ENCODE data around the gene LCP1.

The LCP1 gene

DNA sequence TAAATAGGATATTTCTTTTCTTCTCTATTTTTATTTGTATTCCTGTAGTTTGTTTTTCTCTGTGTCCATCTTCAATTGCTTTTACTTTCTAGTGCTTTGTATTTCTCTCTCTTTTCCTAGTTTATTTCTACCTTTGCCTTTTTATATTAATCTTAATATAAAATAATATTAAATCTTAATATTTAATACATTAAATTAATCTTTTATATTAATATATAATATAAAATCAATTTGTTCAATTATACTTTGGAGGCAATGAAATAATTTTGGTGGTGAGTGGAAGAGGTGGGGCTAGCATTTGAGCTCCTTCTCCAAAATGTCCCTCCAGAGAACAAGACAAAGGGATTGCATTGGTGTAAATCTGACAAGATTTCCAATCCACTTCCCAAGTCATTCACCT, 70.8 kb downstream of the LCP1 start:
- Histone ChIP-seq H3K9me3 (ENCODE audit: insufficient read depth, low read length) (no peaks in the 10 kb centered on the region), H3K9ac (ENCODE audit: insufficient read length, low read depth) (no peak overlapping the region), H3K4me1 (ENCODE audit: insufficient read depth, insufficient read length) (no peaks in the 10 kb centered on the region), H3K4me3 (ENCODE audit: insufficient read length, low read depth) (no peak overlapping the region), H3K36me3 (ENCODE audit: insufficient read depth, insufficient read length, low read length) (no peaks in the 10 kb centered on the region), H3K27me3 (ENCODE audit: insufficient read depth, insufficient read length) (no peaks in the 10 kb centered on the region)
- DNase-seq (ENCODE audit: low read depth, low spot score): no peak
- TF ChIP-seq ZNF274 (IDR thresholded peaks at IDR 0.05; ENCODE audit: low read depth, low read length): no peak
- TF ChIP-seq YY1 (IDR thresholded peaks at IDR 0.05; ENCODE audit: insufficient read depth, insufficient read length): no peak
- no peak for TF ChIP-seq SUZ12 (IDR thresholded peaks at IDR 0.05; ENCODE audit: extremely low read depth, insufficient read depth, insufficient read length)

DNA sequence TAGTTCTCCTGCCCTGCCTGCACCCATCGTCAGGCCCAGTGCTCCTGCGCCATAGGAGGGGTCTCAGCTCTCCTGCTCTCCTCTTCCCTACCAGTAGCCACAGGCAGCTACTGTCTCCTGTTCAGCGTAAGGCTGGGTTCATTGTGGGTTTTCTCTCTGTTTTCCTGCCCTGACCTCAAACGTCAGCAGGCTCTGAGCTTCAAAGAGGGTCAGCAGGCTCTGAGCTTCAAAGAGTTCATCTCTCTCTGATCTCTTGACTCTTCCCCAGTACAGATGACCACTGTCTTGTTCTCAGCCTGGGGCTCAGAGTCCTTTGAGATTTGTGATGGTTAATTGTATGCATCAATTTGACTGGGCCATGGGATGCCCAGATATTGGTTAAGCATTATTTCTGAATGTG, 72.5 kb downstream of the LCP1 start:
- no peaks in the 10 kb centered on the region for H3K9me3 ChIP-seq (ENCODE audit: insufficient read depth, low read length)
- H3K9ac ChIP-seq (ENCODE audit: insufficient read length, low read depth): no peak overlapping the region
- no peak overlapping the region for H3K4me3 ChIP-seq (ENCODE audit: insufficient read length, low read depth)
- H3K36me3 ChIP-seq (ENCODE audit: insufficient read depth, insufficient read length, low read length): no peaks in the 10 kb centered on the region
- H3K4me1 ChIP-seq (ENCODE audit: insufficient read depth, insufficient read length): no peaks in the 10 kb centered on the region
- H3K27me3 ChIP-seq (ENCODE audit: insufficient read depth, insufficient read length): no peaks in the 10 kb centered on the region
- DNase-seq (ENCODE audit: low read depth, low spot score): no peak
- TF ChIP-seq ZNF274 (IDR thresholded peaks at IDR 0.05; ENCODE audit: low read depth, low read length): no peak
- TF ChIP-seq YY1 (IDR thresholded peaks at IDR 0.05; ENCODE audit: insufficient read depth, insufficient read length): no peak
- TF ChIP-seq SUZ12 (IDR thresholded peaks at IDR 0.05; ENCODE audit: extremely low read depth, insufficient read depth, insufficient read length): no peak

DNA sequence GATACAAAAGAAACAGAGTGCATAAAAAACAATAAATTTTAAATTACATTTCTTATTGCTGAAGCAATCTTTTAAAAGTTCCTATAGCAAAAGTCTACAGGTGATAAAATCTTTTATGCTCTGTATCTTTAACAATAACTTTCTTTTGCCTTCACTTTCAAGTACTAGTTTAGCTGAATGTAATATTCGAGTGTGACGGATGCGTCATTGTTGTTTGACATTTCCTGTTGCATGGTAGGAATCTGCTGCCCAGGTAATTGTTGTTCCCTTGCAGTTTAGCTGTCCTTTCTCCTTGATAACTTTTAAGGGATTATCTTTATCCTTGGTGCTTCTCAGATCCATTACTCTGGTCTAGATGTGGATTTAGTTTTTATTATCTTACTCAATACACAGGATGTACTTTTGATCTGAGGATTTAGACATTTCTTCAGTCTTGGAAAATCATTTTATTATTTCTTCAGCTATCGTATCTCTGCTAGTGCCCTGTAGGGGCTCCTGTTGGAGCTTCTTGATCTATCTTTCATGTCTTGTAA, 75.1 kb downstream of the LCP1 start:
- TF ChIP-seq SUZ12 (IDR thresholded peaks at IDR 0.05; ENCODE audit: extremely low read depth, insufficient read depth, insufficient read length): no peak
- TF ChIP-seq ZNF274 (IDR thresholded peaks at IDR 0.05; ENCODE audit: low read depth, low read length): no peak
- no peak for TF ChIP-seq YY1 (IDR thresholded peaks at IDR 0.05; ENCODE audit: insufficient read depth, insufficient read length)

DNA sequence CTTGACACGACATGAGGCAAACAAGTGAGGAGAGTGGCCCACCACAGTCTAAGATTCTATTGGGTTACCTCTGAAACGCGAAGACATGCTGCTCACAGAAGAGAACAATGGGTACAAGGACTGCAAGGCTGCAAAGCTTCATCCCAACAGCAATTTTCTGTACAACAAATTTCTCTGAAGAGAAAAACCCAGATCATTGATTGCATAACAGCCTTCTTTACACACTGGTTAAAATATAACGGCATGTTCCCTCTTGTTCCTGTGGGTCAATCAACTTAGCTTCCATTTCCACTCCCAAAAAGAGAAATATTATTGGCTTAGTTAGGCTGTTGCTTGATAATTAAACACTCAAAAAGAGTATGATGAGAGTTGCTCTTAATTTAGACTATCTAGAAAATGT, 77.1 kb downstream of the LCP1 start, which contains the start of gene CPB2:
TSS of gene CPB2 (minus strand) at position 166 of the 400 bp plus-strand sequence. CDS start at position 142, 24 bp downstream.
- Histone ChIP-seq H3K36me3 (ENCODE audit: insufficient read depth, insufficient read length, low read length) (no peaks in the 10 kb centered on the region), H3K4me3 (ENCODE audit: insufficient read length, low read depth) (no peak within 1 kb of the TSS), H3K9ac (ENCODE audit: insufficient read length, low read depth) (no peak within 1 kb of the TSS), H3K9me3 (ENCODE audit: insufficient read depth, low read length) (no peaks in the 10 kb centered on the region), H3K4me1 (ENCODE audit: insufficient read depth, insufficient read length) (no peaks in the 10 kb centered on the region), H3K27me3 (ENCODE audit: insufficient read depth, insufficient read length) (no peaks in the 10 kb centered on the region)
- TF ChIP-seq ZNF274 (IDR thresholded peaks at IDR 0.05; ENCODE audit: low read depth, low read length): no peak
- no peak for TF ChIP-seq YY1 (IDR thresholded peaks at IDR 0.05; ENCODE audit: insufficient read depth, insufficient read length)
- TF ChIP-seq SUZ12 (IDR thresholded peaks at IDR 0.05; ENCODE audit: extremely low read depth, insufficient read depth, insufficient read length): no peak
- no peak for DNase-seq (ENCODE audit: low read depth, low spot score)

More for the DNA sequence above, 75.1 kb downstream of the LCP1 start:
- Histone ChIP-seq H3K9me3 (ENCODE audit: insufficient read depth, low read length) (no peaks in the 10 kb centered on the region), H3K36me3 (ENCODE audit: insufficient read depth, insufficient read length, low read length) (no peaks in the 10 kb centered on the region), H3K9ac (ENCODE audit: insufficient read length, low read depth) (no peak overlapping the region), H3K27me3 (ENCODE audit: insufficient read depth, insufficient read length) (no peaks in the 10 kb centered on the region), H3K4me1 (ENCODE audit: insufficient read depth, insufficient read length) (no peaks in the 10 kb centered on the region), H3K4me3 (ENCODE audit: insufficient read length, low read depth) (no peak overlapping the region)
- no peak for DNase-seq (ENCODE audit: low read depth, low spot score)

DNA sequence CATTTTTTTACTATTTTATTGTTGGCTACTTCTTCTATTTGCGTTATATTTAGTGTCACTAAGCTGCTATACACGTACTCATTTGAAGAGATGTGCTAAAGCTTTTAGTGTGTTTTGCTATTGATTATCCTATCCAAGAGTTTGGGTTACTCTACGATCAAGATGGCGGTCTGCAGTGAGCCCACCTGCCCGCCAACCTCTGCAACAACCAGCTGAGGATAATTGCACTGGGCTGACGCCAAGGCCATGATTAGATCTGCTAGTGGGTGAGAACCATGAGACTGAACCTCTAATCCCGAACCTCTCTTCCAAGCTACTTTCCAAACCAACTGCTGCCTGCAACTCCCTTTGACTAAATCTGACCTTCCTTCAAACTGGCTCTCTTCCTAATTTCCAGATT, 78.9 kb downstream of the LCP1 start:
- no peak for TF ChIP-seq YY1 (IDR thresholded peaks at IDR 0.05; ENCODE audit: insufficient read depth, insufficient read length)
- no peak for TF ChIP-seq SUZ12 (IDR thresholded peaks at IDR 0.05; ENCODE audit: extremely low read depth, insufficient read depth, insufficient read length)
- no peak for TF ChIP-seq ZNF274 (IDR thresholded peaks at IDR 0.05; ENCODE audit: low read depth, low read length)
- H3K9me3 ChIP-seq (ENCODE audit: insufficient read depth, low read length): no peaks in the 10 kb centered on the region
- H3K36me3 ChIP-seq (ENCODE audit: insufficient read depth, insufficient read length, low read length): no peaks in the 10 kb centered on the region
- no peak for DNase-seq (ENCODE audit: low read depth, low spot score)
- no peak overlapping the region for H3K9ac ChIP-seq (ENCODE audit: insufficient read length, low read depth)
- H3K27me3 ChIP-seq (ENCODE audit: insufficient read depth, insufficient read length): no peaks in the 10 kb centered on the region
- H3K4me3 ChIP-seq (ENCODE audit: insufficient read length, low read depth): no peak overlapping the region
- H3K4me1 ChIP-seq (ENCODE audit: insufficient read depth, insufficient read length): no peaks in the 10 kb centered on the region

DNA sequence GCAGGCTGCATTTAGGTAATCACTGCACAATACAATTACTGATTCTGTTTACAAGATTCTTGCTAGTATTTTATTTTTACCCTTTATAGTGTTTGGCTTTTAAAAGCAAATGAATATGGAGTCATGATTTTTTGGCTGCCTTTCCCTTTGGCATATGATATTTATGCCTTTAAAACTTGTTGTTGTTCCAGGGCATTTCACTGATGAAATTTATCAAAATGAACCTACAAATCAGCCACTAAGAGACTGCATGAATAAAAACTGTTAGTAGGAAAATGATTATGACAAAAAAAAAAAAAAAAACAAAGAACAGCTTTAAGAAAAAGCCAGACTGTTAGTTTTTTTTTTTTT, 79.7 kb downstream of the LCP1 start:
- no peak for TF ChIP-seq SUZ12 (IDR thresholded peaks at IDR 0.05; ENCODE audit: extremely low read depth, insufficient read depth, insufficient read length)
- no peak for TF ChIP-seq ZNF274 (IDR thresholded peaks at IDR 0.05; ENCODE audit: low read depth, low read length)
- no peak for TF ChIP-seq YY1 (IDR thresholded peaks at IDR 0.05; ENCODE audit: insufficient read depth, insufficient read length)
- no peak overlapping the region for H3K9ac ChIP-seq (ENCODE audit: insufficient read length, low read depth)
- no peak overlapping the region for H3K4me3 ChIP-seq (ENCODE audit: insufficient read length, low read depth)
- H3K4me1 ChIP-seq (ENCODE audit: insufficient read depth, insufficient read length): no peaks in the 10 kb centered on the region
- DNase-seq (ENCODE audit: low read depth, low spot score): no peak
- H3K9me3 ChIP-seq (ENCODE audit: insufficient read depth, low read length): no peaks in the 10 kb centered on the region
- H3K27me3 ChIP-seq (ENCODE audit: insufficient read depth, insufficient read length): no peaks in the 10 kb centered on the region
- H3K36me3 ChIP-seq (ENCODE audit: insufficient read depth, insufficient read length, low read length): no peaks in the 10 kb centered on the region

DNA sequence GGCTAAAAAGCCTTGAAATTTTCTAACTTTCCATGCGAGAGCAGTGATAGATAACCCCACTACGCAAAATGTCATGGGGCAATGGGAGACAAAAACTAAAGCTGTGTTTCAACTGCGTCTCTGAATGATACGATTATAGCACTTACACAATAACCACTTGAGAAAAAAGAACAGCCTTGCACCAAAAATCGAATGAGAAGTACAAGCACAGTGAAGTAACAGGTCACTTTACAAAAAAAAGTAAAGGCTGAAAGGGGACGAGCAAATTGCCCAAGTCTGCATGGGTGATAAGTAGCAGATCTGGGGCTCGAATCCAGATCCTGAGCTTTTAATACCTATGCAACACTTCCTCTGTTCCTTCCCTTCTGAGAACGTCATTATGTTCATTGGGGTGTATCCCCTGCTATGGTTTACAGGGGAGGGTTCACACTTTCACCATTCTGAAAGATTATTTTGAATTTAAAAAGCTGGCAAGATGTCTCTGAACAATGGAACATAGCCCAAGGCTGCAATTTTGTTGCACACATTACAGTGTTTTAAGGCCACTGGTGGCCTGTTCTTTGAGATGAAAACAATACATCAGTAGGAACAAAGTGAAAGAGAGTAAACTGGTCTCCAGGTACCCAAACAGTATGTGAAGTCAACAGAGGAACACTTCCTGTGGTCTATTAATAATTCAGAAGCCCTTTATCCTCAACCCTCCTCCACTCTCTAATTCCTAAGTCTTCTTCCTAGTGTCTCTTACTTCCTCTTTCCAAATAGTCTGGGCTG, 80.3 kb downstream of the LCP1 start:
- Histone ChIP-seq H3K9me3 (ENCODE audit: insufficient read depth, low read length) (no peaks in the 10 kb centered on the region), H3K4me1 (ENCODE audit: insufficient read depth, insufficient read length) (no peaks in the 10 kb centered on the region), H3K9ac (ENCODE audit: insufficient read length, low read depth) (no peak overlapping the region), H3K4me3 (ENCODE audit: insufficient read length, low read depth) (no peak overlapping the region), H3K36me3 (ENCODE audit: insufficient read depth, insufficient read length, low read length) (no peaks in the 10 kb centered on the region), H3K27me3 (ENCODE audit: insufficient read depth, insufficient read length) (no peaks in the 10 kb centered on the region)
- no peak for DNase-seq (ENCODE audit: low read depth, low spot score)
- no peak for TF ChIP-seq ZNF274 (IDR thresholded peaks at IDR 0.05; ENCODE audit: low read depth, low read length)
- no peak for TF ChIP-seq YY1 (IDR thresholded peaks at IDR 0.05; ENCODE audit: insufficient read depth, insufficient read length)
- no peak for TF ChIP-seq SUZ12 (IDR thresholded peaks at IDR 0.05; ENCODE audit: extremely low read depth, insufficient read depth, insufficient read length)
